Measurements from ENCODE around the gene KBTBD8.

GRCh38 chr3:67047051-67047450 lies 48.9 kb downstream of the KBTBD8 start:
- no peak for TF ChIP-seq POLR2A (IDR thresholded peaks at IDR 0.05)
- no peak for TF ChIP-seq CTCF (IDR thresholded peaks at IDR 0.05 in 4 of 5, conservative IDR thresholded peaks at IDR 0.05 in 1 of 5)
